ENCODE data around the gene ALG10.
"Not testable (repeated sequence)": the region's sequence is repeated elsewhere in the genome, so short reads cannot be mapped to it uniquely, and the experiment has no call there.

Gene ALG10, protein sequence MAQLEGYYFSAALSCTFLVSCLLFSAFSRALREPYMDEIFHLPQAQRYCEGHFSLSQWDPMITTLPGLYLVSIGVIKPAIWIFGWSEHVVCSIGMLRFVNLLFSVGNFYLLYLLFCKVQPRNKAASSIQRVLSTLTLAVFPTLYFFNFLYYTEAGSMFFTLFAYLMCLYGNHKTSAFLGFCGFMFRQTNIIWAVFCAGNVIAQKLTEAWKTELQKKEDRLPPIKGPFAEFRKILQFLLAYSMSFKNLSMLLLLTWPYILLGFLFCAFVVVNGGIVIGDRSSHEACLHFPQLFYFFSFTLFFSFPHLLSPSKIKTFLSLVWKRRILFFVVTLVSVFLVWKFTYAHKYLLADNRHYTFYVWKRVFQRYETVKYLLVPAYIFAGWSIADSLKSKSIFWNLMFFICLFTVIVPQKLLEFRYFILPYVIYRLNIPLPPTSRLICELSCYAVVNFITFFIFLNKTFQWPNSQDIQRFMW

GRCh38 chr12:34022079-34022830 is at the start of gene ALG10:
Gene ALG10, plus strand, starts transcription at chr12:34022496. Its CDS starts 104 bp downstream, at chr12:34022600.
- peak; percentile 98 for DNase-seq

GRCh38 chr12:33972884-33973283 is 49.4 kb upstream of the ALG10 start:
- not testable (repeated sequence) for DNase-seq

GRCh38 chr12:33977887-33978286 is 44.4 kb upstream of the ALG10 start:
- DNase-seq: no peak

- no peak for DNase-seq
Measured at GRCh38 chr12:33988197-33988805, 34.0 kb upstream of the ALG10 start.

DNA sequence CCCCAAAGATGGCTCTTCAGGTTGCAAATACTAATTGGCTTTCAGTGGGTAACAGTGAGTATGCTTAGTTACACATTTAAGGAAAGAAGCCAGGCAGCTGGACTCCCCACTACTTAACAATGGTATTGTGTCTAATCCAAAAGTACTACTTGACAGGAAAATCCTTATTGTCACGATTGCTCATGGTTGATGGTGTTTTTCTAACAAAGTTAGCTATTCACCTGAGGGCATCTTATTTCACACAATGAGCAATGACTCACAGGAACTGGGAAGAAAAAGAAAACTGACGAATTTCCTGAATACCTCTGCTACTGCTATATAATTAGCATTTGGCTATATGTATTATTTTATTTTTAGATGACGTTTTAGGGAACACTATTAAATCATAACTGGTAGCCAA is 33.4 kb upstream of the ALG10 start:
- DNase-seq: no peak

GRCh38 chr12:33994857-33995808 is 27.2 kb upstream of the ALG10 start:
- no peak for DNase-seq

DNA sequence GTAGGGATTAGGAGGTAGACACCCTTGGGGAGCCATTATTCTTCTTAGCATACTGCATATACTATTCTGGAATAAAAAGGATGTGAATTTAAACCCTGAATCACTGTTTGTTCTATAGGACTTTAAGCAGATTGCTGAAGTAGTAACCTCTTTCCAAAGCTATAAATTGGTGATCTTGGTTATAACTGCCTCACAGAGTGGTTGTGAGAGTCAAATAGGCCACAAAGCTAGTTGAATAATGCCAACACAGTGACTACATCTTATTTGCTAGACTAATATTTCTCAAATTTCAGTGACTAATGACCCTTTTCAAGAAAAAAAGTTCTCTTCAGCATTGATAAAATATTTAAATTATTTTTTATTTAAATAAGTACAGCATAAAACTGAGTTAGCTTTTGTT is 13.5 kb upstream of the ALG10 start:
- not testable (repeated sequence) for DNase-seq

DNA sequence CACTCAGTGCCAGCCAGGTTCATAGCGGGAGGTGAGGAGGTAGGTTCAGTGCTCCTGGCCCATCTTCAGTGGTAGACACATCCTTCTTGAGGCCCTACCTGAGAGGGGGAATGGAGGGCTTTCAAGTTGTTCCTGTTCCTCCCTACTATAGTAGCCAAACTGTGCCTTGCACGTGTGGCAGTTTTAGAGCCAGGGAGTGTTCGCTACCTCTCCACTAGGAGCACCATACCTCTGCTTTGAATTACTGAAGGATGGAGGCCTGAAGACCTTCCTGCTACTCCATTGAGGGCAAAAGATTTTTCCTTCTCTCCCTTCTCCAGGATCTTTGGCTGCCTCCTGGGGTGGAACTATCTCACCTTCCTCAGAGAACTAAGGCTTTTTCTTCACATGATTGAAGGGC is 5.9 kb upstream of the ALG10 start:
- DNase-seq: peak; percentile 12

DNA sequence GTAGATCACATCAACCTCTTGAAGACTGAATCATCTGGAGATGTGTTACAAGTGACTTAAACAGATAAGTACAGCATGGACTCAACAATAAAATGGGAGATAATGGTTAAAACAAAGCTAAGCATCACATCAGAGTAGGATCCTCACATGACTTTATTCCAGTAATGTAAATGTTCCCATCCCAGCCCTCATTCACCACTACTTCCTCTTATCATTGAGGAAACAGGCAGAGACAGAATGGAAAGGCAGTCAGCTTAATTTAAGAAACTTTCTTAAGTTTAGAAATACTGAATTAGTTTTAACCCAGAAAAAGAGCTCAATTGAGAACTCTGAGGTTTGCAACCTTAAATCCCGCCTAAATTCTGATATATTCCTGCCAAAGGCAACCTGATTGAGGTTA is 1.2 kb upstream of the ALG10 start:
- DNase-seq: no peak

GRCh38 chr12:34027661-34028060 is 5.4 kb downstream of the ALG10 start:
- not testable (repeated sequence) for DNase-seq

DNA sequence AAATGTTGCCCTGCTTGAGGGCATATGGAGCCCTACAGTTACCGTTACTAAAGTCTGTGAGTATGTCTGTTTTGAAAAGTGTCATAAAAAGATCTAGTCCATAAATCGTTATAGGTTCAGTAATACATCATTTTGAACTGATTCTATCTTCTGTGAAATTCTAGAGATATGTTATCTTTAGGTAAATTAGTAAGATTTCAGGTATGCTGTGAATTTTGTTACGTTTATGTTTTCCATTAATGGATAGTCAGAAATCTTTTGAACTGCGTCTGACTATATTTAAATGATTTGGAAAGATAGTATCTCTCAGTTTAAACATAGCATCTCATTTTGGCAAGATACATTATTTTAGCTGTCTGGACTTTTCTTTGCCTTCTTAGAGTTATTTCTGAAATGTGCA is 8.3 kb downstream of the ALG10 start:
- no peak for DNase-seq

DNA sequence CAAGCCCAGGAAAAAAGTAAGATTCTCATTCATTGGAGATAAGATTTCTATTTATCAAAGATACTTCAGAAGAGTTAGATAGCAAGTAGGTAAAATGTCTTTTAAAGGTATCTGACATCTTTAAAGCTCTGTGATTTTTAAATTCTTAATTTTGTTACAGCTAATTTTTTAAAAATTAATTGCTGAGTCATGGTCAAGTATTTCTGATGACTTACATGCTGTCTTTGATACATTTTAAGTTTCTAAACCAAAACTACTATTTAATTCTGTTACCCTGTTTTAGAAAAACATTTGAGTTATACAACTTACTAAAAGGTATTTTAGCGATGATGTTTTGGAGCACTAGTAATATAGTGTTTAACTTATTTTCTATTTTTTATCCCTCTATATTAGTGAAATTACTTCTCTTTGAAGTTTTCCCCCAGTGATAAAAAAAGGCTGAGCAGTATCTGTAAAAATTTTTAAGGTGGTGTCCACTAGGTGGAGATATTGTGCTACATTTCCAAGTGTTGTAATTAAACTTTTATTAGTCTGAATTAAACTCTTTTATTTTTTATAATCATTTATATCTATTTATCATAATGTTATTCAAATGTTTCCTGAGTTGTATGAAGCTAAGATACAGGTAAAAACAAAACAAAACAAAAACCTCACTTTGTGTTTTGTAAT is 11.5 kb downstream of the ALG10 start:
- peak; percentile 67 for DNase-seq

GRCh38 chr12:34038357-34038756 is 16.1 kb downstream of the ALG10 start:
- DNase-seq: peak; percentile 57

- DNase-seq: no peak
Measured at GRCh38 chr12:34046570-34046969, 24.3 kb downstream of the ALG10 start.

GRCh38 chr12:34047855-34048254 is 25.6 kb downstream of the ALG10 start:
- not testable (repeated sequence) for DNase-seq

GRCh38 chr12:34048714-34049113 is 26.4 kb downstream of the ALG10 start:
- DNase-seq: no peak

DNA sequence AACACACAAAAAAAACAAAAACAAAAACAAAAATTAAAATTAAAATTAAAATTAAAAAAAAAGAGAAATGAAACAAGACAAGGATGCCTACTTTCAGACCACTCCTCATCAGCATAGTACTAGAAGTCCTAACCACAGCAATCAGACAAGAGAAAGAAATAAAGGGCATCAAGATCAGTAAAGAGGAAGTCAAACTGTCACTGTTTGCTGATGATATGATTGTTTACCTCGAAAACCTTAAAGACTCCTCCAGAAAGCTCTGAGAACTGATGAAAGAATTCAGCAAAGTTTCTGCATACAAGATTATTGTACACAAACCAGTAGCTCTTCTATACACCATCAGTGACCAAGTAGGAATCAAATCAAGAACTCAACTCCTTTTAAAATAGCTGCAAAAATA is 29.2 kb downstream of the ALG10 start:
- DNase-seq: no peak

DNA sequence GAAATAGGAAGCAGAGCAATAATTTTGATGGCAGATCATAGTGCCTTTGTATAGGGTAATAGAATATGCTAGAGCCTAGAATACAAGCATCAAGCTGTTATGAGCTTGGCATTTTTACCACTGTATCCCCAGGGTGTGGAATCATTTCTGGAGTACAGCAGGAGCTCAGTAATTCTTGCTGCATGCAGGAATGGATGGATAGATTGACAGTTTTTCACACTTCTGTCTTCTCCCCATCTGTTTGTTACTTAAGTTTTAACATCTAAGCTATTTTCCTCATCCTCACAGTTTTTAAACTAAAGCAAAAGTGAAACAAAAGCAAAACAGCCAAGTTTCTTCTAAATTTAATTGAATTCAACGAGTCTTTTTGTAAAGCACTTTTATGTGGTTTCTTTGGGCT is 32.6 kb downstream of the ALG10 start:
- DNase-seq: no peak

All from DMS53 (cell line).